Measurements from ENCODE around the gene TMEM234.
A peak's percentile ranks its signal among the peaks of the same experiment; 100 is the strongest.
"Not testable (repeated sequence)": the region's sequence is repeated elsewhere in the genome, so short reads cannot be mapped to it uniquely, and the experiment has no call there.

The TMEM234 gene

DNA sequence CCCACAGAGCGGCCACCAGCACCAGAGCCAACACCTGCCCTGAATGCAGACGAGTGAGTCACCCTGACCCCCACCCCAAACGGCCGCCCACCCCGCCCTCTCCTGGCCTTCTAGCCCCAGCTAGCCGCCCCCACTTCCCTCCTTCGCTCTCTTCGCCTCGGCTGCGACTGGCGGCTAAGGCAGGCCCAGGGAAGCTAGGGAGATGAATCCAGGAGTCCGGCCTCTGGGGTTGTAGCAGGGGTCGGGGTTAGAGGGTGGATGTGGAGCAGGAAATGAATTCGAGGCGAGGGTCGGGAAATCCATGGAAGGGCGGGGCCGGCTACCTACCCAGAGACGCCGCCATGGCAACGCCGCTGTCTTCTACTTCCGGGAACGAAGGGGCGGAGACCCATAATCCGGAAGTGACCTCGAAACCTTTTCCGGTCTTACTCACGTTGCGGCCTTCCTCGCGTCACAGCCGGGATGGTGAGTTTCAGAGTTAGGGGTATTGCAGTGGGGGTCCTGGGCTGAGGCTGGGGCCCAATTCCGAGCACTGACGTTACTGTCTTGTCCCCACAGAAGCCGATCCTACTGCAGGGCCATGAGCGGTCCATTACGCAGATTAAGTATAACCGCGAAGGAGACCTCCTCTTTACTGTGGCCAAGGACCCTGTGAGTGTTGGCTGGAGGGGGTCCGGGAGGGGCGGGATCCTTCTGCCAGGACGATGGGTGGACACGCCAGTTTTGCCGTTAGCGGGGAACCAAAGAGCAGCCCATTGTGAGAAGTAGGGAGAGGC lies at the start of gene TMEM234, which contains the start of gene EIF3I:
Gene TMEM234 (minus strand): TSS at position 374 of the 776 bp plus-strand sequence. CDS start 31 bp downstream, at position 343.
Gene EIF3I (plus strand): TSS at position 428 of the 776 bp plus-strand sequence. CDS start 35 bp downstream, at position 463.
- Mint-ChIP-seq H3K9me3 (no peaks in the 10 kb centered on the region), H3K36me3 (peaks cover 29% of the 10 kb centered on the region), H3K4me3 (peak within 1 kb of the TSS; percentile 97), H3K27me3 (no peaks in the 10 kb centered on the region), H3K4me1 (peaks cover 57% of the 10 kb centered on the region), H3K27ac (peak within 1 kb of the TSS; percentile 96)
- DNase-seq: peak; percentile 96
- CTCF ChIA-PET: interaction anchor here (2.7 kb wide), 1 partner anchor 27 kb away, joined by 19 read pairs; no protein-coding TSS in a partner anchor

DNA sequence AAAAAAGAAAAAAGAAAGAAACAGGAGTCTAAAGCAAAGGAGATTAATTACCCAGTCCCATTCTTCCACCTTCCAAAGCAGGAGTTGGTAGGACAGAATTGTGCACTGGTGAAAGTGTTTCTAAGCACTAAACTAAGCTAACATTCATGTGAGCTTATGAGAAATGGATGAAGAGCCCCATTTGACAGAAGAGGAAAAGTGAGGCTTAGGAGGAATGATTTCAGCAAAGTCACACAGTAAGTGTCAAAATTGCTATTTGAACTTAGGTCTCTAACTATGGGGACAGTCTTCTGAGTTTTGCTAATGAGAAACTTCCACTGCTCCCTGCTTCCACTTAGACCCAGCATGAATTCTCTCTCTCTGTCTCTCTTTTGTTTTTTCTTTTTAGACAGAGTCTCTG lies 47.6 kb upstream of the TMEM234 start:
- no peak for DNase-seq
- Mint-ChIP-seq H3K36me3 (peaks cover 58% of the 10 kb centered on the region), H3K27me3 (peaks cover 5% of the 10 kb centered on the region), H3K9me3 (no peaks in the 10 kb centered on the region), H3K27ac (peak overlapping the region; percentile 85), H3K4me1 (peaks cover 76% of the 10 kb centered on the region), H3K4me3 (no peak overlapping the region)
- CTCF ChIA-PET: interaction anchor here (0.9 to 1.6 kb wide), 2 partner anchors 21 to 54 kb away, joined by 3 to 7 read pairs; no protein-coding TSS in a partner anchor

DNA sequence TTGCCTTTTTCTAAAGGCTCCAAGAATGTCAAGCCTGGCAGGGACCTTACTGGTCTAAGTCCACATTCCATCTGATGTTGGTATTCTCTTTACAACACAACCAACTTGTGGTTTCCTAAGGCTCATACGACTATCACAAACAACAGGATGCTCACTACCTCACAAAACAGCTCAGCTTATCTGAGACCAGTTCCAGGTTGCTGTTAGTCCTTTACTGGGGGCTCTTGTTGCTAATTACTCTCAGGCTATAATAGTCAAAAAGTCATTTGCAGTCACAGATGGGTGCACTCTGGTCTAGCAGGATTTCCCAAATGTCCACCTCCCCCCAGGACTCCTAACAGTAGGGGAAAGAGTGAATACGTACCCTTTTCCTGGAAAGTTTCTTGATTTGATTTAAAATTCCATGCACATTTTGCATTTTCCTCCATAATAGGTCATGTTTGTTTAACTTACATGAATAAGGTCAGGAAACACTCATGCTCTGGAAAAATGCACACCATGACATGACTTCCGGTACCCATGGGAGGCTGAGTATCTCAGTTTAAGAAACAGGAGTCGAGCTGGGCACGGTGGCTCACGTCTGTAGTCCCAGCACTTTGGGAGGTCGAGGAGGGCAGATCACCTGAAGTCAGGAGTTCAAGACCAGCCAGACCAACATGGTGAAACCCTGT lies 44.9 kb upstream of the TMEM234 start:
- H3K36me3 Mint-ChIP-seq: peaks cover 43% of the 10 kb centered on the region
- H3K9me3 Mint-ChIP-seq: no peaks in the 10 kb centered on the region
- peak; percentile 43 for DNase-seq
- no peaks in the 10 kb centered on the region for H3K27me3 Mint-ChIP-seq
- H3K4me1 Mint-ChIP-seq: peaks cover 71% of the 10 kb centered on the region
- CTCF ChIA-PET: interaction anchor here (2.1 kb wide), 1 partner anchor 27 kb away, joined by 5 read pairs; no protein-coding TSS in a partner anchor
- H3K27ac Mint-ChIP-seq: peak overlapping the region; percentile 99
- peak overlapping the region; percentile 72 for H3K4me3 Mint-ChIP-seq

DNA sequence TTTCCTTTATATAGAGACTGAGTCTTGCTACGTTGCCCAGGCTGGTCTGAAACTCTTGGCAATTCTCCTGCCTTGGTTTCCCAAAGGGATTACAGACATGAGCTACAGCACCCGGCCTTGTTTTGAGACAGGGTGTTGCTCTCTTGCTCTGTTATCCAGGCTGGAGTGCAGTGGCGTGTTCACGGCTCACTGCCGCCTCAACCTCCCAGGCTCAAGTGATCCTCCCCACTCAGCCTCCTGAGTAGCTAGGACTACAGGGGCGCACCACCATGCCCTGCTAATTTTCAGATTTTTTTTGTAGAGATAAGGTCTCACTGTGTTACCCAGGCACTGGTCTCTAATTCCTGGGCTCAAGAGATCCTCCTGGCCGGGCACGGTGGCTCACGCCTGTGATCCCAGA lies 43.7 kb upstream of the TMEM234 start:
- H3K4me1 Mint-ChIP-seq: peaks cover 61% of the 10 kb centered on the region
- H3K4me3 Mint-ChIP-seq: peak overlapping the region; percentile 4
- no peaks in the 10 kb centered on the region for H3K27me3 Mint-ChIP-seq
- H3K36me3 Mint-ChIP-seq: peaks cover 32% of the 10 kb centered on the region
- DNase-seq: no peak
- no peaks in the 10 kb centered on the region for H3K9me3 Mint-ChIP-seq
- CTCF ChIA-PET: interaction anchor here (1.0 to 4.4 kb wide), 3 partner anchors 8 to 25 kb away, joined by 3 to 23 read pairs (median 4); no protein-coding TSS in a partner anchor
- H3K27ac Mint-ChIP-seq: peak overlapping the region; percentile 86

DNA sequence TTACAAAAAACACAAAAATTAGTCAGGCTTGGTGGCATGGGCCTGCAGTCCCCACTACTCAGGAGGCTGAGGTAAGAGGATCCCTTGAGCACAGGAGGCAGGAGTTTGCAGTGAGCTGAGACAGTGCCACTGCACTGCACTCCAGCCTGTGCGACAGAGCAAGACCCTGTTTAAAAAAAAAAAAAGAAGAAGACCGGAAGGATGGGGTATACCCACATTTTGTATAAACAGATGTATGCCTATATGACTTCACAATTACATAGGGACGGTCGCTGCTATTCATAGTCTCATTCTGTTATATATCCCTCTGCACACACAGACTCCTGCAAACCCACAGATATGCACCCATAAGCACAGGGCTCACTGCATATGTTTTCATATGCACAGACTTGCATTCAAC lies 41.6 kb upstream of the TMEM234 start:
- H3K27ac Mint-ChIP-seq: peak overlapping the region; percentile 86
- H3K36me3 Mint-ChIP-seq: peaks cover 37% of the 10 kb centered on the region
- DNase-seq: peak; percentile 47
- no peaks in the 10 kb centered on the region for H3K27me3 Mint-ChIP-seq
- H3K9me3 Mint-ChIP-seq: no peaks in the 10 kb centered on the region
- H3K4me3 Mint-ChIP-seq: peak overlapping the region; percentile 42
- CTCF ChIA-PET: interaction anchor here (4.4 kb wide), 1 partner anchor 14 kb away, joined by 23 read pairs; no protein-coding TSS in a partner anchor
- peaks cover 62% of the 10 kb centered on the region for H3K4me1 Mint-ChIP-seq

DNA sequence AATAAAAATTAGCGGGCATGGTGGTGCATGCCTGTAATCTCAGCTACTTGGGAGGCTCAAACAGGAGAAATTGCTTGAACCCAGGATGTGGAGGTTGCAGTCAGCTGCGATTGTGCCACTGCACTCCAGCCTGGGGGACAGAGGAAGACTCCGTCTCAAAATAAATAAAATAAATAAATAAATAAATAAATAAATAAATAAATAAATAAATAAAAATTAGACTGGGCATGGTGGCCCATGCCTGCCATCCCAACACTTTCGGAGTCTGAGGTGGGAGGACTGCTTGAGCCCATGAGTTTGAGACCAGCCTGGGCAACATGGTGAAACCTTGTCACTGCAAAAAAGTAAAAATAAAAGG lies 41.1 kb upstream of the TMEM234 start:
- peak overlapping the region; percentile 86 for H3K27ac Mint-ChIP-seq
- DNase-seq, H3K27me3 Mint-ChIP-seq, H3K9me3 Mint-ChIP-seq, H3K4me3 Mint-ChIP-seq: not testable (repeated sequence)
- CTCF ChIA-PET: interaction anchor here (1.0 to 4.4 kb wide), 2 partner anchors 14 to 22 kb away, joined by 3 to 23 read pairs; no protein-coding TSS in a partner anchor
- peaks cover 37% of the 10 kb centered on the region for H3K36me3 Mint-ChIP-seq
- H3K4me1 Mint-ChIP-seq: peaks cover 64% of the 10 kb centered on the region

DNA sequence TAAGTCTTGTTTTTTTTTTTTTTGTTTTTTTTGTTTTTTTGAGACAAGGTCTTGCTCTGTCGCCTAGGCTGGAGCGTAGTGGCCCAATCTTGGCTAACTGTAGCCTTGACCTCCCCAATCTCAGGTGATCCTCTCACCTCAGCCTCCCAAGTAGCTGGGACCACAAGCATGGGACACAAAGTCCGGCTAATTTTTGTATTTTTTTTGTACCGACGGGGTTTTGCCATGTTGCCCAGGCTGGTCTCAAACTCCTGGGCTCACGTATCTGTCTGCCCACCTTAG lies 35.0 kb upstream of the TMEM234 start:
- CTCF ChIA-PET: interaction anchor here (1.0 to 3.3 kb wide), 4 partner anchors 9 to 34 kb away, joined by 3 to 11 read pairs (median 4); no protein-coding TSS in a partner anchor
- peaks cover 54% of the 10 kb centered on the region for H3K36me3 Mint-ChIP-seq
- DNase-seq: no peak
- H3K27ac Mint-ChIP-seq: peak overlapping the region; percentile 96
- no peaks in the 10 kb centered on the region for H3K27me3 Mint-ChIP-seq
- peaks cover 46% of the 10 kb centered on the region for H3K4me1 Mint-ChIP-seq
- peak overlapping the region; percentile 81 for H3K4me3 Mint-ChIP-seq
- H3K9me3 Mint-ChIP-seq: no peaks in the 10 kb centered on the region

DNA sequence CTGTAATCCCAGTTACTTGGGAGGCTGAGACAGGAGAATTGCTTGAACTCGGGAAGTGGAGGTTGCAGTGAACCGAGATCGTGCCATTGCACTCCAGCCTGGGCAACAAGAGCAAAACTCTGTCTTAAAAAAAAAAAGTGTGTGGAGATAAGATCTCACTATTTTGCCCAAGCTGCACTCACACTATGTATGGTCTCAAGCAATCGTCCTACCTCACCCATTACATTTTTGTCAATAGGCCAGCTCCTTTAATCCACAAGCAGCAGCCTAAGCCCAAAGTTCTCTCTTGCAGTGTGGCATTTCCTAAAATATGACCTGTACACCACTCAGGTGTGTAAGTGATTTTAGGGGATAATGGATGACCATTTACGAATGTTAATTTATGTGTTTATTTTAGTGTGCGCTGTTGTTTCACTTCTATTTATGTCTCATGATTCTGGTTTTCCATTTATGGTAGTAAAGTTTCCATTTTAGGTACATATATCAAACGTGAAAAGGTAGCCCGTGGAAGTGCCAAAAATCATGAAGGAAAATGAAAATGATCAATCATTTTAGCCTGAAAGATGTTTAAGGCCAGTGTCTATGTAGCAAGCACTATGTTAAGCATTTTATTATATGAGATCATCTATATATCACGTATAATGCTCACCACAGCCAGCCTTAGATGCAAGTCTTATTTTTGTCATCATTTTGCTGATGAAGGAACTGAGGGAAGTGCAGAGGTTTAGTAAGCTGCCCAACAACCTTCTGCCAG lies 34.5 kb upstream of the TMEM234 start:
- H3K4me3 Mint-ChIP-seq: peak overlapping the region; percentile 81
- no peaks in the 10 kb centered on the region for H3K9me3 Mint-ChIP-seq
- H3K36me3 Mint-ChIP-seq: peaks cover 59% of the 10 kb centered on the region
- H3K27ac Mint-ChIP-seq: peak overlapping the region; percentile 96
- no peaks in the 10 kb centered on the region for H3K27me3 Mint-ChIP-seq
- CTCF ChIA-PET: interaction anchor here (1.0 to 3.3 kb wide), 5 partner anchors 8 to 41 kb away, joined by 3 to 12 read pairs (median 5); no protein-coding TSS in a partner anchor
- H3K4me1 Mint-ChIP-seq: peaks cover 46% of the 10 kb centered on the region
- no peak for DNase-seq

DNA sequence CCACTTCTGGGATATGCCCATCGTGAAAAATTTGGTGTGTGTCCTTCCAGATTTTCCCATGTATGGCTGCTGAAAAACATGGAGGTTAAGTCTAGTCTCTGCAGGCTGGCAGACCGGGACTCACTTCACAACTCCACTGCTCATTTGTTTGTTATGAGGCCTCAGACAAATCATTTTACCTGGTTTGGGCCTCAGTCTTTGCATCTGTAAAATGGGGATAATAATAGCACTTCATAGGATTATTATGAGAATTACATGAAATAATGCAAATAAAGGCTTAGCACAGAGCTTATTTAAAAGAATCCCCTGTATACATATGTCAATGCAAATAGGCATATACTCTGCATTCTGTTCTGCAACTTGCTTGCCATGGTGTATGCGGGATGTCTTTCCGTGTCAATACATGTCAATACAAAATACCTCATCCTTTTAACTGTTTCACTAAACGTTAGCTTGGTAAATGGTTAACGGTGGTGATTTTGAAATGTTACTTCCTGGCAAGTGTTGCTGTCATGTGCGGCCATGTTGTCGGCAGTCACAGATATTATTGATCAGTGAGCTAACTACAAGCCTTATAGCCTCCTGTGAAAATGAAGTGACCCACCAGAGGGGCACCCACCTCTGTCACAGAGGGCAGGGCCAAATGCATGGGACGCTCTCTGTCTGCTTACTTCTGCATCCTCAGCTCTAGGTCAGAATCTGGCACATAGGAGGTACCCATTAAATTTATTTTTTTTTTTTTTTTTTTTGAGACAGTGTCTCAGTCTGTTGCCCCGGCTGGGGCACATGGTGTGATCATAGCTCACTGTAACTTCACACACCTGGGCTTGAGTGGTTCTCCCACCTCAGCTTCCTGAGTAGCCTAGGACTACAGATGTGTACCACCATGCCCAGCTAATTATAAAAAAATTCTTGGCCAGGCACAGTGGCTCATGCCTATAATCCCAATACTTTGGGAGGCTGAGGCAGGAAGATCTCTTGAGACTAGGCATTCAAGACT lies 33.2 kb upstream of the TMEM234 start:
- CTCF ChIA-PET: interaction anchor here (1.7 to 3.3 kb wide), 2 partner anchors 14 to 39 kb away, joined by 11 to 12 read pairs; no protein-coding TSS in a partner anchor
- H3K4me3 Mint-ChIP-seq: peak overlapping the region; percentile 99
- H3K27ac Mint-ChIP-seq: peak overlapping the region; percentile 93
- DNase-seq: peak; percentile 49
- H3K4me1 Mint-ChIP-seq: peaks cover 44% of the 10 kb centered on the region
- H3K27me3 Mint-ChIP-seq: no peaks in the 10 kb centered on the region
- H3K36me3 Mint-ChIP-seq: peaks cover 60% of the 10 kb centered on the region
- no peaks in the 10 kb centered on the region for H3K9me3 Mint-ChIP-seq

DNA sequence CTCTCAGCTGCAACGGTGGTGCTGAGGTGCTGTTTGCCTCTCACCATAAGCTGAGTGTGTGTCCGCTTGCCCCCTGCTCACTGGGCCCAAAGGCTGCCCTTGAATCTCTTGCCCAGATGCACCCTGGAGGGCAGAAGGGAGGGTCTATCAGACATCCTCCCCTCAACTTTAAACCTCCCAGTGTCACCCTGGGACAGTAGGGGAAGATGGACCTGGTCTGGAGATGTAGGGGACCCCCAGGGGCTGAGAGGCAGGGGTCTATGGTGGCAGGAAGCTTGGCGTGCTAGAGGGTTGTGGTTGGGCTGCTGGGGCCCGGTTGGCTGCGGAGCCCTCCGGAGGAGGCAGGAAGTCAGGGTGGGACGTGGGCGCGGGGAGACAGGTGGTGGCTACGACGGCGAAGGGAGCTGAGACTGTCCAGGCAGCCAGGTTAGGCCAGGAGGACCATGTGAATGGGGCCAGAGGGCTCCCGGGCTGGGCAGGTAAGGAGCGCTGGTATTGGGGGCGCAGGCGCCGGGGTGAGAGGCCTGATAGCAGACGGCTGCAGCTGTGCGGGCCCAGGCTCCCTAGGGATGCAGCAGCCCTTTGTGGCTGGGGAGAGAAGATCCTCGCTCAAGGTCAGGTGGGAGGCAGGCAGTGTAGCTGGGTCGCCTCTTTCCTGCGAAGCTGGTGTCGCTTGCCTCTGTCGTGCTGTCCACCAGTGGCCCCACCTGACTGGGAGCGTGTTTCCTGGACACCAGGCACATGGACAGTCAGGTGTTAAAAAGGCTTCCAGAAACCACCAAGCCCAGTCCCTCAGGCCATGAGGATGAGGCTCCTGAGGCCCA lies 29.0 kb upstream of the TMEM234 start, which contains the start of gene LCK:
Gene LCK (plus strand): TSS at position 373 of the 824 bp plus-strand sequence. CDS start 23,065 bp downstream, outside the sequence.
- Mint-ChIP-seq H3K4me1 (peaks cover 55% of the 10 kb centered on the region), H3K27ac (peak within 1 kb of the TSS; percentile 96), H3K9me3 (no peaks in the 10 kb centered on the region), H3K27me3 (no peaks in the 10 kb centered on the region), H3K4me3 (peak within 1 kb of the TSS; percentile 99), H3K36me3 (peaks cover 38% of the 10 kb centered on the region)
- DNase-seq: peak; percentile 78
- CTCF ChIA-PET: interaction anchor here (3.5 to 5.9 kb wide), 4 partner anchors 13 to 35 kb away, joined by 16 to 61 read pairs (median 36); no protein-coding TSS in a partner anchor

DNA sequence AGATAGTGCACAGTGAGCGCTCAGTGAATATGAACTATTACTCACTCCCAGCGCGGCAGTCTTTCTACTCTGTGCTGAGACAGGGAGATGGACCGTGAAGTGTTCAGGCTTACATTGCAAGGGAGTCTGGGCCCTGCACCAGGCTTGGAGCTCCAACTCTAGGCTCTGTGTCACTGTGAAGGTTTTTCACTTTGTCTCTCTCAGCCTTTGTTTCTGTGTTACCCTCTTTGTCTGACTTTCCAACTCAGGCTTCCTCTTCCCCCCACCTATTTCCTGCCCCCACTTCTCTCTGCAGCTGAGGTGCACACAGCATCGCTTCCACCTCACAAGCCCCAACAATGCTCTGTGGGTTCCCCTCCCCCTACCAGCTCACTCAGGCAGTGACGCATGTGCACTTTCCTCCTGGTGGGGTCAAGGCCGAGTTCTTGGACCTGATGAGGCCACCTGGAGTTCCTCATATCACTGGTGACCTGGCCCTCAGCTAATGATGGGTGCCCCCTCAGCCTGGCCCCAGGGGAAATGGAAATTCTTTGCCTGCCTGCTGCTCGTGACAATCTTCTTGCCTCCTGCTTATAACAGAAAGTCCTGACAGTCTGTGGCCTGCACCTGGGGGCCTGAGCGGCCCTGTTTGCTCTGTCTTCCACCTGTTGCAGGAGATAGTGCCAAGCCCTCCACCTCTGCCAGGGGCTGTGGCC lies 27.8 kb upstream of the TMEM234 start:
- DNase-seq: peak; percentile 91
- CTCF ChIA-PET: interaction anchor here (1.0 to 5.9 kb wide), 7 partner anchors 9 to 34 kb away, joined by 3 to 61 read pairs (median 22); partner anchors contain the start of genes EIF3I and TMEM234
- H3K27me3 Mint-ChIP-seq: no peaks in the 10 kb centered on the region
- H3K27ac Mint-ChIP-seq: peak overlapping the region; percentile 96
- peaks cover 58% of the 10 kb centered on the region for H3K4me1 Mint-ChIP-seq
- H3K9me3 Mint-ChIP-seq: no peaks in the 10 kb centered on the region
- H3K36me3 Mint-ChIP-seq: peaks cover 32% of the 10 kb centered on the region
- H3K4me3 Mint-ChIP-seq: peak overlapping the region; percentile 99
